ENCODE results near the gene TCERG1.

The TCERG1 gene

GRCh38 chr5:146446861-146447733 lies at the start of gene TCERG1:
Gene TCERG1, plus strand, starts transcription at chr5:146447333. Its CDS starts 17 bp downstream, at chr5:146447350.
- peak; percentile 91 to 93 for DNase-seq (ENCODE audit: low read depth in 2 of 2)

GRCh38 chr5:146398826-146399225 lies 48.3 kb upstream of the TCERG1 start:
- DNase-seq (ENCODE audit: low read depth in 2 of 2), result no peak

GRCh38 chr5:146399481-146399880 lies 47.7 kb upstream of the TCERG1 start:
- no peak for DNase-seq (ENCODE audit: low read depth in 2 of 2)

GRCh38 chr5:146400201-146400600 lies 46.9 kb upstream of the TCERG1 start:
- DNase-seq (ENCODE audit: low read depth in 2 of 2), result no peak

- DNase-seq (ENCODE audit: low read depth in 2 of 2), result no peak
These were observed 46.1 kb upstream of the TCERG1 start for GRCh38 chr5:146401021-146401420.

- DNase-seq (ENCODE audit: low read depth in 2 of 2), result no peak
These were observed 44.2 kb upstream of the TCERG1 start for GRCh38 chr5:146402949-146403348.

GRCh38 chr5:146409054-146409671 lies 38.0 kb upstream of the TCERG1 start:
- DNase-seq (ENCODE audit: low read depth in 2 of 2), result no peak

GRCh38 chr5:146410272-146410671 lies 36.9 kb upstream of the TCERG1 start:
- DNase-seq (ENCODE audit: low read depth in 2 of 2), result no peak

GRCh38 chr5:146419696-146420095 lies 27.4 kb upstream of the TCERG1 start:
- no peak for DNase-seq (ENCODE audit: low read depth in 2 of 2)

- DNase-seq (ENCODE audit: low read depth in 2 of 2), result no peak
These were observed 22.1 kb upstream of the TCERG1 start for GRCh38 chr5:146425023-146425422.

GRCh38 chr5:146426305-146426704 lies 20.8 kb upstream of the TCERG1 start:
- DNase-seq (ENCODE audit: low read depth in 2 of 2), result no peak

GRCh38 chr5:146426853-146427618 lies 20.1 kb upstream of the TCERG1 start:
- DNase-seq (ENCODE audit: low read depth in 2 of 2), result no peak

- no peak for DNase-seq (ENCODE audit: low read depth in 2 of 2)
These were observed 19.5 kb upstream of the TCERG1 start for GRCh38 chr5:146427619-146427997.

GRCh38 chr5:146428658-146429057 lies 18.5 kb upstream of the TCERG1 start:
- no peak for DNase-seq (ENCODE audit: low read depth in 2 of 2)

- DNase-seq (ENCODE audit: low read depth in 2 of 2), result no peak
These were observed 6.8 kb upstream of the TCERG1 start for GRCh38 chr5:146440353-146440752.

GRCh38 chr5:146440870-146441495 lies 6.2 kb upstream of the TCERG1 start:
- DNase-seq (ENCODE audit: low read depth in 2 of 2), result no peak

- no peak for DNase-seq (ENCODE audit: low read depth in 2 of 2)
These were observed 5.2 kb upstream of the TCERG1 start for GRCh38 chr5:146441896-146442295.

GRCh38 chr5:146447734-146448380 lies 724 bp downstream of the TCERG1 start:
- no peak for DNase-seq (ENCODE audit: low read depth in 2 of 2)

- no peak for DNase-seq (ENCODE audit: low read depth in 2 of 2)
These were observed 1.8 kb downstream of the TCERG1 start for GRCh38 chr5:146448783-146449519.

GRCh38 chr5:146450002-146450401 lies 2.9 kb downstream of the TCERG1 start:
- no peak for DNase-seq (ENCODE audit: low read depth in 2 of 2)

- DNase-seq (ENCODE audit: low read depth in 2 of 2), result no peak
These were observed 4.3 kb downstream of the TCERG1 start for GRCh38 chr5:146451411-146451810.

Measured in stimulated activated CD4-positive, alpha-beta T cell treated with anti-CD3 and anti-CD28 coated beads, Interleukin-1b, Interleukin-23, amount 100 ng/mL, for 1 hour (primary cell).